ENCODE measurements around the gene NEDD9. TPM values are rescaled to one million over a fixed set of nuclear protein-coding genes. Genes with fewer than 3 reads are reported as not detected.

NEDD9 gene
- 10 to 100 TPM in 2 of 4 donors, 1 to 10 TPM in 2; 7.7 to 14.9 (median 10.9) TPM for total RNA-seq

GRCh38 chr6:11232193-11232769, at the start of gene NEDD9:
Gene NEDD9 (minus strand): TSS chr6:11232668. CDS start chr6:11232515, 153 bp downstream.
- DNase-seq = peak; percentile 77
- Histone ChIP-seq H3K27ac (peak within 1 kb of the TSS; percentile 78 to 96 (median 92)), H3K4me1 (peaks cover 18 to 65% (median 40%) of the 10 kb centered on the region in 3 donors), H3K36me3 (no peaks in the 10 kb centered on the region), H3K4me3 (peak within 1 kb of the TSS; percentile 26 to 80 (median 60)), H3K9me3 (no peaks in the 10 kb centered on the region), H3K27me3 (peaks cover 0 to 26% (median 0%) of the 10 kb centered on the region in 4 donors)
- WGBS, 2 donors = 0% methylated on average over 12 of the region's 24 CpGs
- peak in 3 of 4 donors; percentile 97 to 100 (median 98) for TF ChIP-seq POLR2A (IDR thresholded peaks at IDR 0.05)
- no peak for TF ChIP-seq CTCF (IDR thresholded peaks at IDR 0.05)
- intact Hi-C loops (cut with DNase I) = no loop called here

GRCh38 chr6:11282245-11282644, 49.8 kb upstream of the NEDD9 start:
- no peaks in the 10 kb centered on the region for H3K9me3 ChIP-seq
- peaks cover 0 to 13% (median 8%) of the 10 kb centered on the region in 3 donors for H3K4me1 ChIP-seq
- 91 to 97% methylated on average over 2 of the region's 2 CpGs for WGBS, 2 donors
- no peak overlapping the region for H3K27ac ChIP-seq
- no peaks in the 10 kb centered on the region for H3K36me3 ChIP-seq
- intact Hi-C loops (cut with DNase I) = no loop called here
- no peak for TF ChIP-seq CTCF (IDR thresholded peaks at IDR 0.05)
- no peak for TF ChIP-seq POLR2A (IDR thresholded peaks at IDR 0.05)
- DNase-seq = no peak
- H3K27me3 ChIP-seq = no peaks in the 10 kb centered on the region
- no peak overlapping the region for H3K4me3 ChIP-seq

GRCh38 chr6:11280394-11280793, 47.9 kb upstream of the NEDD9 start:
- intact Hi-C loops (cut with DNase I) = no loop called here
- no peak overlapping the region for H3K4me3 ChIP-seq
- H3K4me1 ChIP-seq = peaks cover 0 to 17% (median 8%) of the 10 kb centered on the region in 3 donors
- H3K27ac ChIP-seq = no peak overlapping the region
- 90 to 92% methylated on average over 2 to 4 of the region's 4 CpGs for WGBS, 2 donors
- no peaks in the 10 kb centered on the region for H3K27me3 ChIP-seq
- no peaks in the 10 kb centered on the region for H3K9me3 ChIP-seq
- TF ChIP-seq POLR2A (IDR thresholded peaks at IDR 0.05) (no peak), CTCF (IDR thresholded peaks at IDR 0.05) (no peak)
- H3K36me3 ChIP-seq = no peaks in the 10 kb centered on the region
- no peak for DNase-seq

- intact Hi-C loops (cut with DNase I) = no loop called here
- no peak for DNase-seq
- H3K4me3 ChIP-seq = no peak overlapping the region
- peaks cover 0 to 17% (median 8%) of the 10 kb centered on the region in 3 donors for H3K4me1 ChIP-seq
- no peaks in the 10 kb centered on the region for H3K36me3 ChIP-seq
- H3K9me3 ChIP-seq = no peaks in the 10 kb centered on the region
- no peak overlapping the region for H3K27ac ChIP-seq
- no peak for TF ChIP-seq CTCF (IDR thresholded peaks at IDR 0.05)
- no peak for TF ChIP-seq POLR2A (IDR thresholded peaks at IDR 0.05)
- 90 to 94% methylated on average over 14 to 17 of the region's 17 CpGs for WGBS, 2 donors
- no peaks in the 10 kb centered on the region for H3K27me3 ChIP-seq
Observed at GRCh38 chr6:11279284-11279689, 46.8 kb upstream of the NEDD9 start.

GRCh38 chr6:11278207-11278559, 45.7 kb upstream of the NEDD9 start:
- no peaks in the 10 kb centered on the region for H3K9me3 ChIP-seq
- peak overlapping the region in 2 of 4 donors; percentile 11 to 27 for H3K27ac ChIP-seq
- H3K27me3 ChIP-seq = no peaks in the 10 kb centered on the region
- 73 to 82% methylated on average over 6 of the region's 6 CpGs for WGBS, 2 donors
- intact Hi-C loops (cut with DNase I) = no loop called here
- DNase-seq = no peak
- H3K4me1 ChIP-seq = peaks cover 0 to 17% (median 8%) of the 10 kb centered on the region in 3 donors
- no peak overlapping the region for H3K4me3 ChIP-seq
- H3K36me3 ChIP-seq = no peaks in the 10 kb centered on the region
- TF ChIP-seq POLR2A (IDR thresholded peaks at IDR 0.05) (no peak), CTCF (IDR thresholded peaks at IDR 0.05) (no peak)

Data from esophagus squamous epithelium (tissue), 5 donors.